NCI-H82 (cell line): Measurements from ENCODE around the gene WDHD1.
"Not testable (repeated sequence)": the region's sequence is repeated elsewhere in the genome, so short reads cannot be mapped to it uniquely, and the experiment has no call there.

Experiments used
- DNase-seq: peaks from one replicate; lab custom pipeline; 2025; lab: John Stamatoyannopoulos, UW

The WDHD1 gene

DNA sequence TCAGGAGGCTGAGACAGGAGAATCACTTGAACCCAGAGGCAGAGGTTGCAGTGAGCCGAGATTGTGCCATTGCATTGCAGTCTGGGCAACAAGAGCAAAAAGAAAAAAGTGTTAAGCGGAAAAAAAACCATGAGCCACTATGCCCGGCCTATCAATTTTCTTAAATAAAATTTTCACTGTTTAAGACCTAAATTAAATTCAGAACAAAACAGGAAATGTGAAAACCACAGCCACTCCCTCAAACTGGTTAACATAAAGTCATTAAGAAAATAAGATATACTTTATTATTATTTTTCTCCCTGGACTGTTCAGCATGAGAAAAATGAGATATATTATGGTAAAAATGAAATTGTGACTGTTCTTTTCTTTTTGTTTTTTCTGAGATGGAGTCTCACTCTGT lies 79.7 kb downstream of the WDHD1 start:
- DNase-seq: no peak

DNA sequence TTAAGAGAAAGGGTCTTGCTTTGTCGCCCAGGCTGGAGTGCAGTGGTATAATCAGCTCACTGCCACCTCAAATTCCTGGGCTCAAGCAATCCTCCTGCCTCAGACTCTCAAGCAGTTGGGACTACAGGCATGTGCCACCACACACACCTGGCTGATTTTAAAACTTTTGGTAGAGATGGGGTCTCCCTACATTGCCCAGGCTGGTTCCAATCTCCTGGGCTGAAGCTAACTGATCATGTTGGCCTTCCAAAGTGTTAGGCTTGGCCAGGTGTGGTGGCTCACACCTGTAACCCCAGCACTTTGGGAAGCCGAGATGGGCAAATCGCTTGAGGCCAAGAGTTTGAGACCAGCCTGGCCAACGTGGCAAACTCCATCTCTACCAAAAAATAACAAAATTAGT lies 80.4 kb downstream of the WDHD1 start:
- no peak for DNase-seq

DNA sequence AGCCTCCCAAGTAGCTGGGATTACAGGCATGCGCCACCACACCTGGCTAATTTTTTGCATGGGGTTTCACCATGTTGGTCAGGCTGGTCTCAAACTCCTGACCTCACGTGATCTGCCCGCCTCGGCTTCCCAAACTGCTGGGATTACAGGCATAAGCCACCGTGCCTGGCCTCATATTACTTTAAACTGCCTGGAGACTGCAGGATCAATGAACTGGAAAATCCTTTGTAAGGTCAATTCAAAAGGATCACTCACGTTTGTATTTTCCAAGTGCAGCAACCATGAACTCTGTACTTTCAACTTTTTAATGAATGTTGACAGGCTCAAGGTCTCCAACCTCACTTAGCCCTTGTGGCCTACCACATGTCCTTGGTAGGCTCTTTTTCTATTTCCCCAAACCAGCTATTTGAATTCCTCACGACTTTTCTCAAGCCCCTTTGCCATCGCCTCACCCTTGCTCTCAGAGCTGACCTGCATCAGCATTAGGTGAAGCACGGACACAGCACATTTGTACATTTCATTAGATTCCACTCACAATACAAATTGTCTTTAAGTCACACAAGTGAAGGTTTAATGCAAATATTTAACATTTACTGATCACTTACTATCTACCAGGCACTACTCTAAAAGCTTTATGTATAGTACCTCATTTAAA lies 82.0 kb downstream of the WDHD1 start:
- DNase-seq: no peak

DNA sequence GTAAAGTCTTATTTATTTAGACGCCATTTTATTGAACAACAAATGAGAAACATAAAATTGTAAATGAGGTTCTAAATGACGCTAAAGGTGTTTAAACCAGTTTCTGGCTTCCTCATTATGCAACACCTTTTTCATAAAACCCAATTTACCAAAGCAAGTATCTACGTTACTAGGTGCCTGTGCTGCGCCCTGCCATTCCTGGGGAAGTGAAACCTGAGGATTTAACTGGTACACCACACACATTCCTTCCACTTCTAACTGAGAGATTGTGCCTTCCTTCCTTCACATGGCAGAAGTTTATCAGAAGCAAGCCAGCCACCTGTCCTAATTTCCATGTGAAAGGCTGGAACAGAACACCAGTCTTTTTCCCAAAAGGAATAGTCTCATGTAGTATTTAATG lies 84.0 kb downstream of the WDHD1 start:
- no peak for DNase-seq

DNA sequence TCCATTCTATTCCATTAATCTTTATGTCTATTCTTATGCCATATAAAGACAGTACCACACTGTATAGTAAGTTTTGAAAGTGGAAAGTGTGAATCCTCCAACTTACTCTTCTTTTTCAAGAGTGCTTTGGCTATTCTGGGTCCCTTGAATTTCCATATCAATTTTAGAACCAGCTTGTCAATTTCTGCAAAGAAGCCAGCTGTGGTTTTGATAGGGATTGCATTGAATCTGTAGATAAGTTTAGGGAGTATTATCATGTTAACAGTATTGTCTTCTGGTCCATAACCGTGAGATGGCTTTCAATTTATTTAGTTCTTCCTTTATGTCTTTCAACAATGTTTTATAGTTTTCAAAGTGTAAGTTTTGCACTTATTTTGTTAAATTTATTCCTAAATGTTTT lies 90.1 kb downstream of the WDHD1 start:
- no peak for DNase-seq

DNA sequence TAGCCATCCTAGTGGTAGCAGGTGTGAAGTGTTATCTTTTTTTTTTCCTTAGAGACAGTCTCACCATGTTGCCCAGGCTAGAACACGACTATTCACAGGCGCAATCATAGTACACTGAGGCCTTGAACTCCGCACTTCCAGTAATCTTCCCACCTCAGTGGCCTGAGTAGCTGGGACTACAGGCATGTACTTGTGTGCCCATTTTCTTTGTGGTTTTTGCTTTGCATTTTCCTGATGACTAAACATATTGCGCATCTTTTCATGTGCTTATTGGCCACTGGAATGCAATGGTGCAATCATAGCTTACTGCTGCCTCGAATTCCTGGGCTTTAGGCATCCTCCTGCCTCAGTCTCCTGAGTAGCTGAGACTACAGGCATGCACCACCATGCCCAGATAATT lies 90.9 kb downstream of the WDHD1 start:
- DNase-seq: no peak

DNA sequence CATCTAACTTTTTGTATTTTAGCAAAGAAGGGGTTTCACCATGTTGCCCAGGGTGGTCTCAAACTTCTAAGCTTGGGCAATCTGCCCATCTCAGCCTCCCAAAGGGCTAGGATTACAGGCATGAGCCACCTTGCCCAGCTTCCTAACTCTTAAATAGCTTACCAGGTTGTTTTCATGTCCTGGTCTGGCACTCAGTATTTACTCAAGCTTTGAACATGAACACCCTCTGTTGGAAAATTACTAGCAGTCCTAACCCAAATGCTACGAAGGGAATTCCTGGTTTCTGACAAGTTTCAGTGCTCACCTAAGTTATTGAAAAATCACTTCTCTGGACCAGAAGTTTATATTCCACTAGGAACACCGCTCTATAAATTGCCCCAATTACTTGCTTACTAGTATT lies 91.8 kb downstream of the WDHD1 start:
- no peak for DNase-seq

DNA sequence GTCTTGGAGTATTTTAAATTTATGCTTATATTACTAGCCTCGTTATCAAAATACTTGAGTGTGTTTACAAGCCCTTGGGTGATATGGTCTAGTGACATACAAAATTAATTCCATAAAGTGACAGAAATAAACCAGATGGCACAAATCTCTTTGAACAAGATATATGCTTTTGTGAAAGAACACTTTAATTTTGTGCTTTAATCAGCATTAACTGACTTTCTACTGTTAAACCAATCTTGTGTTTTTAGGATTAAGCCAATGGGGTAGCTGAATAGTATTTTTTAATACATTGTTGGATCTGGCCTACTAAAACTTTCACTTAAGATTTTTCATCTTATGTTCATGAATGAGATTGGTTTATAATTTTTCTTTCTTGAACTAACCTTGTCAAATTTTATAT lies 93.9 kb downstream of the WDHD1 start:
- no peak for DNase-seq

DNA sequence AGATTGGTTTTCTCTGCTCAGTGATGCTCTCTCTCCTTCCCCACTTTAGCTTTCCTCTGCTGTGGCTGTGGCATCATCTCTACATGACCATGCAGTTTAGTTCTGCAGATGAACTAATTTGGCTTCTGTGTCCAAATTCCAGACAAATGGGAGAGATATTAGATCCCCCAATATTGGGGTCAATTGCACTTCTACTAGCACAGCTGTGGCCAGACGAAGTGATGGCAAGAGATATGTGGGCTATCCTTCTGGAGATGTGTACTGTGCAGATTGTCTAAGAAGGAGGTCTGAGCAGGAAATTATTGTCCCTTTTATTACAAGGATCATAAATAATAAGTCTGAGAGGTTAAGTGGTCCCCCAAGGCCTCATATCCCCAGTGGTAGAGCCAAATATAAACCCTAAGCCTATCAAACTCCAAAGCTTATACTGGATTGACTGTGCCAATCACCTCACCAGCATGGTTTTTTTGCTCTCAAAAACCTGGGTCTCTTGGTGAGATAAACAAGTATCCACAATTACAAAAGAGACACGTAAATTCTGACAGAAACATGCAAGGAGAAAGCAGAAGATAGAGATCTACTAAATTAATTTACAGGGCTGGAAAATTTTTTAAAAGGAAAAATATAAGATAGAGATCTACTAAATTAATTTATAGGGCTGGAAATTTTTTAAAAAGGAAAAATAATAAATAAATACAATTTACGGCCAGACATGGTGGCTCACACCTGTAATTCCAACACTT lies 95.1 kb downstream of the WDHD1 start:
- no peak for DNase-seq

DNA sequence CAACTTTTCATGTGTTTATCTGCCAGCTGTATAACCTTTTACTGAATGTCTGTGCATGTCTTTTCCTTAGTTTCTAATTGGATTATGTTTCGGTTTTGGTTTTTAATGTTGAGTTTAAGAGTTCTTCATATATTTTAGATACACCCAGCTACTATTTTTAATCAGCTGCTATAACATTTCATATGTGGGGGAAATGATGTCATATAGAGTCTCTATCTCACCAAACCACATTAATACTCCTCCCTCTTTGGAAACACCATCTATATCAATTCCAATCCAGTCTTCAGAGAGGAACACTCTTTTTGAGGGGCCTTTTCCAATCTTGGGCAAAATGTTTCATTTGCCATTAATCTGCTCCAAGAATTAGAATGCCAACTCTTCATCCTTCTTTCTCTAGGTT lies 95.8 kb downstream of the WDHD1 start:
- DNase-seq: no peak

DNA sequence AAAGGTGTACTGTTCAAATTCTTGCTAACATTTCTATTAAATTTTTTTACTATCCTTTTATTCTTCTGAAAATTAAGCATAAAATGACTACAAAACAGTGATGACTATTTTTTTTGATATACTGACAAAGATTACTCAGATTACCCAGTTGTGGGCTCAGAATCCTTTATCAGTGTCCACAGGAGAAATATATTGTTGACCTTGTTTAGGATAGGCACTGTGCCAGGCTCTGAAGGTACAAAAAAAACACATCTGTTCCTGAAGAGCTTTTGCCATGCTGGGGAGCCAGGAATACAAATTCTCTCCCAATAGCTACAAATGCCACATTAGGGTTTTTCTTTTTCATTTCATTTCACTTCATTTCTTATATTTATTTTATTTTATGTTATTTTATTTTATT lies 97.3 kb downstream of the WDHD1 start:
- DNase-seq: no peak

DNA sequence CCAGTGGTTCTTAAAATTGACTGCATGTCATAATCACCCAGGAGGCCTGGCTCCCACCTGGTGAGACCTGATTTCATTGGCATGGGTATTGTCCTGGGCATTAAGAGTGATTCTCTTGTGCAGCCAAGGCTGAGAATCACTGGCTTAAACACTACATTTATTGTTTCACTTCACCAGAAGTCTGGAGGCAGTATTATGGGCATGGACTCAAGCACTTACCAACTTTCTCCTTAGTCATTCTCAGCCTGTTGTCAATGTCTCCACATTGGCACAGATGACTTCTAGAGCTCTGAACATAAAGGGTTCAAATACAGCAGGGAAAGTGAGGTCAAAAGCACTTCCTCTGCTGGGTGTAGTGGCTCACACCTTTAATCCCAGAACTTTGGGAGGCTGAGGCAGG lies 98.7 kb downstream of the WDHD1 start:
- no peak for DNase-seq

DNA sequence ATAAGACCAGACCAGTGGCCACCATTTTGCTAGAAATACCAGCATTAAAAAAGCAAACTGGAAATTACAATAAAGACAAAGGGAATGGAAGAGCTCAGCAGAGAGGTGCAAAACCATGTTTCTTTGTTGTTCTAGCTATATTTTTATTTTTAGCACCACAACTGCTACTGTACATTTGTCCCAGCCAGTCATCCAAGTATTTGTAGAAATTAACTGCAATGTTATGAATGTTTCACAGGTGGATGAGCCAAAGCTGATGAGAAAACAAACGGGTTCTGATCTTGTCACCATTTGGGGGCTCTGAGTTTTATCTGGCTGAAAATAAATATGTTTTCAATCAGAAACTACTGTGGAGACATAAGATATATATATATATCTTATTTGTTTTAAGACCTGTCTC lies 99.3 kb downstream of the WDHD1 start:
- no peak for DNase-seq

DNA sequence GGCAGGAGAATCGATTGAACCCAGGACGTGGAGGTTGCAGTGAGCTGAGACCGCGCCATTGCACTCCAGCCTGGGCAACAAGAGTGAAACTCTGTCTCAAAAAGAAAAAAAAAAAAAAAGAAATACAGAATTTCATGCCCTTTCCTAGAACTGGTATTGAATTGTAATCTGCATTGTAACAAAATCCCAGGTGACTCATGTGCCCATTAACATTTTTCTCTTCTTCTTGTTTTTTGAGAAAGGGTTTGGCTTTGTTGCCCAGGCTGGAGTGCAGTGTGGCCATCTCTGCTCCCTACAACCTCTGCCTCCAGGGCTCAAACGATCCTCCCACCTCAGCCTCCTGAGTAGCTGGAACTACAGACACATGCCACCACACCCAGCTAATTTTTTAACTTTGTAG lies 100.3 kb downstream of the WDHD1 start:
- DNase-seq: not testable (repeated sequence)

DNA sequence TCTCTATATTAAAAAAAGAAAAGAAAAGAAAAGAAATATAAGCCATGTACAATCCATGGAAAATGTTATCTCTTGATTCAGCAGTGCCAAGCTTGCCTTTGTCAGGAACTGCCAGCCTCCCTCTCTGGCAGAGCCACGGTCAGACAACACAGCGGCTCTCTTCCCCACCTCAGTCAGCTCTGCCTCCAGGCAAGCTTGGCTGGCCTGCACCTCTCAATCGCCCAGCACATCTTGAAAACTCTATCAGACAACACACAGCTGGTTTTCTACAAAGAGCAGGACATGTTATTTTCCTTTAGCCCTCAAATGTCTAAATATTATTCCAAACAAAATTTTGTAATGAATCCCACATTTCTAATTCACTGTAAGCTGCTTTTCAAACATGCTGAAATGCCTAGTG lies 104.3 kb downstream of the WDHD1 start:
- DNase-seq: no peak

DNA sequence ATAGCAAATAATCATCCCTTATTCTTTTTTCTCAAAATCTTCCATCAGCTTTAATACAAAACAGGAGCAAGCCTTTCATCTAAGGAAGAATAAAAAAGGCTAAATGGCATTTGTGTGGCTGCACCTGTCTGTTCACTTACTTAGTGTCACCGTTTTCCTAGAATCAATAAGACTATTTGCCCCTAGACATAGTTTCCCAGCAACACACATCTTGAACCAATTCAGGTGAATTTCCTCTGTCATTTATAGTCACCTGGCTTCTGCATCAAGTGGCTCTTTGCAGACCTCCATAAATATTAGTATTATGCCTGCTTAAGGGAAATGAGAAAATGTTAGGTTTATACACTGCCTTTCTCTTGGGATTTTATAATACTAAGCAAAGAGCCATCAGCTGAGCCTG lies 106.8 kb downstream of the WDHD1 start:
- DNase-seq: no peak

DNA sequence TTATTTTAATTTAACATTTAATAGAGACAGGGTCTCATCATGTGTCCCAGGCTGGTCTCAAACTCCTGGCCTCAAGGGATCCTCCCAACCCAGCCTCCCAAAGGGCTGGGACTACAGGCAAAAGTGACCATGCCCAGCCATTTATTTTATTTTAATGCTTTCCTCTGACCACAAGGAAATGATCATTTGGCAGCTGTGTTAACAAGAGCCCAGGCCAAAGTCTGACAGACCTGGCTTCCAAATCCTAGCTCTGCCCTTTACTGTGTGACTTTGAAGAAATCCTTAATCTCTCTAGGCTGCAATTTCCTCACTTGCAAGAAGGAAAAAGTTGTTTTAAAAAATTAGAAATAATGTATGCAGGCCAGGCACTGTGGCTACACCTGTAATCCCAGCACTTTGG lies 107.6 kb downstream of the WDHD1 start:
- no peak for DNase-seq

DNA sequence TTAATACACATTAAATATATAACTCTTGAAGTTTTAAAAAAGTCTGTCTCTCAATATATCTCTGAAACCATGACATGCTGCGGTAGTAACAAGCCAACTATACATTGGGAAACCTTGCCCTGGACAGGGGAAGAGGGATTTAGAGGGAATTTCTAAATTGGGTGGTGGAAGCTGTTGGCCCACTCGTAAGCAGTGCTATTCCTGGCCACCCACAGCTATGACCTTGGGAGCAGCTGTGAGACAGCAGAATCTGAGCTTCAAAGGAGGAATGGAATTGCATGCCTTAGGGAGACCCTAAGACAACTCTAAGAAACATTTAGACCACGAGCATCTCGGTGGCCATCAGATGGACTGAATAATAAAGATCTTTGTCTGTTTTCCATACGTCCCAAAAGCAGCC lies 108.5 kb downstream of the WDHD1 start:
- DNase-seq: no peak

DNA sequence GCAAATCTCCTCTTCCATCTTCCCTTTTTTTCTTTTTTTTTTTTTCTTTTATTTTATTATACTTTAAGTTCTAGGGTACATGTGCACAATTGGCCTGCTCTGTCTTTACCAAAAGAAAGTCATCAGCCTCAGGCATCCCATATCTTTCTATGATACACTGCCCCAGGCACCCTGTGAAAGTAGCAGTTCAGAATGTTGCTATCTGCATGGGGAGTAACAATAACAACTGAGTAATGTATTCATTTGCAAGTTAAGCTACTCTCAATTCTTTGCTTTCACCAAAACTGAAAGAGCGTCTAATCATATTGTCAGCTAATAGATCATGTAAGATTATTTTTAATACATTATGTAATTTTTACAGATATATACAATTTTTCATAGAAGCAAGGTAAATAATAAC lies 110.8 kb downstream of the WDHD1 start:
- no peak for DNase-seq

DNA sequence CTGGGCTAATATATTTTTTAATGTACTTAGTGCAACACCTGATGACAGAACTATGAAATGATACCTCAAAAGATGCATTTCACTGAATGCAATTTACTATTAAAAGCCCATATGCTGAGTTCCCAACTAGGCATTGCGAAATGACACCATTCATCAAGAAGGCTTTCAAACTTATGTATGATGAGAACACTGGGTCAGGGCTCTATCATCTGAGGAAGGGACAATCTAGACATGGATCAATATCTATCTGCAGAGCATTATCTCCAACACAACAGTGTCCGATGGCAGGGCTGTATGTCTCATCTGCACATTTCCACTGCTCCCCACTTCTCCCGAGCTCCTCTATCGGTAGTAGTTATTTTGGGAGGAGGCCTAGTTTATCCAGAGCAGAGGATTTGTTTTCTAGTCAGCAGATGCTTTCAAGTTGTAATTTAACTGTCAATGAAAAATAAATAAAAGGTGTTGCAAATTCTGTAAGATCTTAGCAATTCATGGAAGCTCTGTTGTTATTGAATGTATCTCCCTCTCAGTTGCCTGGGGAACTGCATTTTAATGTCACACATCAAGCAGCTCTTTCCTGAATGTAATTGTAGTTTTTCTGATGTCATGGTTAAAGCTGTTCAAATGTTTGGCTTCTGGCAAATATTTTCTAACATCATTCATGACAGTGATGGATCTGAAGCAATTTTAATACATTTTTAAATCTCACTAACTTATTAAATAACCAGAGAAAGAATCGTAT lies 116.9 kb downstream of the WDHD1 start:
- DNase-seq: no peak

DNA sequence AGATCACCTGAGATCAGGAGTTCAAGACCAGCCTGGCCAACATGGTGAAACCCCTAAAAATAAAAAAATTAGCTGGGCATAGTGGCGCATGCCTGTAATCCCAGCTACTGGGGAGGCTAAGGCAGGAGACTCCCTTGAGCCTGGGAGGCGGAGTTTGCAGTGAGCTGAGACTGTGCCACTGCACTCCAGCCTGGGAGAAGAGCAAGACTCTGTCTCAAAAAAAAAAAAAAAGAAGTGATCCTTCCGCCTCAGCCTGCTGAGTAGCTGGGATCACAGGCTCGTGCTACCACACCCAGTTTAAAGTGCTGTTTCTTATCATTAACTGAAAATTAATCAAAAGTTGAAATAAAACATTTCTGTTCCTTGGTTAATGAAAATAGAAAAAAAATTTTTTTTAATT lies 117.9 kb downstream of the WDHD1 start:
- DNase-seq: not testable (repeated sequence)

DNA sequence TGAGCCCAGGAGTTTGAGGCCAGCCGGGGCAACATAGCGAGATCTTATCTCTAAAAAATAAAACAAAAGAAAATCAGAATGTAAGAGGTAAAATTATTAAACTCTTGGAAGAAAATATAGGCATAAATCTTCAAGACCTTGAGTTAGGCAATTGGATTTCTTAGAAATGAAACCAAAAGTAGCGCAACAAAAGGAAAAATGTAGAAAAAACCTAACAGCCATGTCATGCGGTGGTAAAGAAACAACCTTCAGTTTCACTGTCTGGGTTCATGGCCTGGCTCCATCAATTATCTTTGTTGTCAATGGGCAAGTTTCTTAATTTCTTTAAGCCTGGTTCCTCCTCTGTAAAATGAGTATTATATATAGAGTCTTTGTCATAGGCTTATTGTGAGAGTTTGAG lies 118.7 kb downstream of the WDHD1 start:
- DNase-seq: no peak

DNA sequence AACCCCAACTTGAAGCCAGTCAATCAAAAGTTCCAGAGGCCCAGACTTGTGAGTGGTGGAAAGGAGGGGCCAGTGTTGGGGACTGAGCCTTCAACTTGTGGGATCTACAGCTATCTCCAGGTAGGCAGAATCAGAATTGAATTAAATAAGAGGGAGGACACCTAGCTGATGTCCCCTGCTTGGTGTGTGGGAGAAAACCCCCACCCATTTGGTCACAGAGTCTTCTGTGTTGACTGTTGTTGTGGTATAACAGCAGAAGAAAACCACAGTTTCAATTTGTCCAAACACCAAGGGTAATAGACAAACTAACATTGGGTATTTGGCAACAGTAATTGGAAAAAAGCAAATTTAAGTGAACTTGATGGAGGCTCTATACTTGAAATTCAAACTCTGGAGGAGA lies 120.8 kb downstream of the WDHD1 start:
- no peak for DNase-seq
